HepG2 (cell line): ENCODE measurements around the gene MRI1. TPM values are rescaled to one million over a fixed set of nuclear protein-coding genes. Genes with fewer than 3 reads are reported as not detected.

Experiments used
- ARID5B ChIP-seq: IDR thresholded peaks from 2 replicates; pipeline ENCODE4 v1.4.0; 2020; ENCODE audit warnings: mild to moderate bottlenecking, missing genetic modification reagents
- BRCA1 ChIP-seq: sonication (generic); formaldehyde crosslinking; IDR thresholded peaks from 2 replicates; pipeline ENCODE4 v1.4.0; 2020; ENCODE audit warnings: missing genetic modification reagents
- CBX1 ChIP-seq: IDR thresholded peaks from one replicate; pipeline ENCODE4 v1.6.1; 2016; ENCODE audit warnings: antibody characterized with exemption, low read depth
- ETV5 ChIP-seq: IDR thresholded peaks from 2 replicates; pipeline ENCODE4 v1.6.1; 2018; ENCODE audit warnings: missing biosample characterization, missing genetic modification reagents, inconsistent platforms, borderline replicate concordance
- EZH2 ChIP-seq: conservative IDR thresholded peaks from 2 replicates; pipeline ENCODE4 v1.6.1; 2012; ENCODE audit warnings: mild to moderate bottlenecking, low read depth, low read length, moderate library complexity
- FOXA1 ChIP-seq, 2 experiments: fragments of 450-650 bp in 1 of 2; sonication (generic) in 1 of 2; formaldehyde crosslinking in 1 of 2; IDR thresholded peaks; 2 replicates each; pipeline versions ENCODE4 v1.4.0 to v1.6.1; 2016 to 2020; ENCODE audit warnings: missing genetic modification reagents in 1 of 2
- FOXA3 ChIP-seq: IDR thresholded peaks from 2 replicates; pipeline ENCODE4 v1.6.1; 2016; ENCODE audit warnings: missing genetic modification reagents, missing compliant biosample characterization
- FOXK1 ChIP-seq: sonication (generic); formaldehyde crosslinking; IDR thresholded peaks from 2 replicates; pipeline ENCODE4 v1.4.0; 2020; ENCODE audit warnings: low read depth, missing genetic modification reagents, borderline replicate concordance
- FOXK2 ChIP-seq: fragments of 450-650 bp; IDR thresholded peaks from 2 replicates; pipeline ENCODE4 v1.6.1; 2016
- GABPA ChIP-seq, 2 experiments: IDR thresholded peaks; 2 replicates each; pipeline ENCODE4 v1.6.1; 2011 to 2016; ENCODE audit warnings: low read depth in 2 of 2, low read length in 1 of 2, missing biosample characterization in 1 of 2, missing genetic modification characterization in 1 of 2
- HDAC2 ChIP-seq: sonication (generic); formaldehyde crosslinking; IDR thresholded peaks from 2 replicates; pipeline ENCODE4 v1.4.0; 2020; ENCODE audit warnings: missing genetic modification reagents
- KDM5B ChIP-seq: sonication (generic); formaldehyde crosslinking; IDR thresholded peaks from 2 replicates; pipeline ENCODE4 v1.4.0; 2020; ENCODE audit warnings: missing genetic modification reagents, mild to moderate bottlenecking, borderline replicate concordance
- MXI1 ChIP-seq: IDR thresholded peaks from 3 replicates; pipeline ENCODE4 v1.6.1; 2012; ENCODE audit warnings: low read depth, low read length, inconsistent platforms, borderline replicate concordance
- RARA ChIP-seq: IDR thresholded peaks from 2 replicates; pipeline ENCODE4 v1.6.1; 2016; ENCODE audit warnings: missing genetic modification reagents, missing compliant biosample characterization
- TCF7L2 ChIP-seq: IDR thresholded peaks from 2 replicates; pipeline ENCODE4 v1.6.1; 2011; ENCODE audit warnings: mild to moderate bottlenecking, low read depth, low read length, moderate library complexity
- THAP9 ChIP-seq: sonication (generic); formaldehyde crosslinking; IDR thresholded peaks from 2 replicates; pipeline ENCODE4; 2020; ENCODE audit warnings: missing genetic modification reagents, mild to moderate bottlenecking, borderline replicate concordance
- ZFX ChIP-seq: sonication (generic); formaldehyde crosslinking; IDR thresholded peaks from 2 replicates; pipeline ENCODE4 v1.4.0; 2020; ENCODE audit warnings: mild to moderate bottlenecking, low read depth, missing genetic modification reagents, moderate library complexity
- ZKSCAN1 ChIP-seq: fragments of 150-350 bp; IDR thresholded peaks from 2 replicates; pipeline ENCODE4 v1.6.1; 2014; ENCODE audit warnings: low read length
- ZNF552 ChIP-seq: sonication (generic); formaldehyde crosslinking; IDR thresholded peaks from 2 replicates; pipeline ENCODE4 v1.9.0; 2022; ENCODE audit warnings: missing genetic modification reagents, mild to moderate bottlenecking, borderline replicate concordance
- polyA plus RNA-seq, 8 experiments: library from polyadenylated mRNA; depleted of rRNA in 3 of 8; stranded (reverse) in 7 of 8; unstranded in 1 of 8; fragments of >200 nt; fragmentation: Illumina TruSeq in 4 of 8; extraction: Trizol in 4 of 8; gene quantifications; 2 replicates each; pipeline versions ENCODE4 v1.2.1 to v1.2.3, GENCODE V29; 2011 to 2016; ENCODE audit warnings: low read depth in 4 of 8, missing spikeins in 1 of 8, mixed read lengths in 1 of 8; ENCODE audit not compliant: insufficient read depth in 1 of 8
- total RNA-seq, 5 experiments: library from RNA; depleted of rRNA; stranded (reverse); fragments of >200 nt; fragmentation: Illumina TruSeq; extraction: Trizol; gene quantifications; 2 replicates each; pipeline ENCODE4 v1.2.3, GENCODE V29; 2016; ENCODE audit warnings: low read depth in 1 of 5

The MRI1 gene
- total and polyA plus RNA-seq, 2 of the 13 experiments (the other 11 are each of a cell fraction or from before 2014, with no cell fraction given): 20.1 to 20.6 TPM

GRCh38 chr19:13765395-13766094 is 1.2 kb downstream of the MRI1 start (continued):
- TF ChIP-seq ARID5B (peak; percentile 54; the same call in 1 of the 2 replicates), FOXA1 (IDR thresholded peaks at IDR 0.05) (peak; percentile 49; the same call in 1 of the 2 replicates), FOXA1 (CRISPR knock-in tag; IDR thresholded peaks at IDR 0.05) (peak; percentile 79), CBX1 (no peak), FOXA3 (CRISPR knock-in tag) (peak; percentile 87), KDM5B (CRISPR knock-in tag) (0 out of 2 replicates have a peak, but pooled peaks have one; percentile 15), ZKSCAN1 (no peak), ZFX (CRISPR knock-in tag) (0 out of 2 replicates have a peak, but pooled peaks have one; percentile 35), ZNF552 (CRISPR knock-in tag) (no peak), EZH2 (no peak), ETV5 (CRISPR knock-in tag) (peak; percentile 84; the same call in 1 of the 2 replicates), THAP9 (peak; percentile 36; the same call in 1 of the 2 replicates), TCF7L2 (no peak), MXI1 (peak; percentile 80; the same call in 1 of the 3 replicates), RARA (peak; percentile 46; the same call in 1 of the 2 replicates), FOXK1 (peak; percentile 67; the same call in 1 of the 2 replicates), BRCA1 (CRISPR knock-in tag) (no peak), FOXK2 (peak; percentile 64; the same call in 1 of the 2 replicates), HDAC2 (peak; percentile 40; the same call in 1 of the 2 replicates), GABPA (IDR thresholded peaks at IDR 0.05; ENCODE audit: low read depth, low read length) (no peak), GABPA (CRISPR knock-in tag; IDR thresholded peaks at IDR 0.05; ENCODE audit: low read depth) (peak; percentile 46)
